Fibroblast of villous mesenchyme (primary cell): Measurements from ENCODE around the gene MRPL41. TPM values are rescaled to one million over a fixed set of nuclear protein-coding genes. Genes with fewer than 3 reads are reported as not detected.
A peak's percentile ranks its signal among the peaks of the same experiment; 100 is the strongest.
"Not testable (repeated sequence)": the region's sequence is repeated elsewhere in the genome, so short reads cannot be mapped to it uniquely, and the experiment has no call there.

Experiments
- DNase-seq: peaks from one replicate; pipeline ENCODE4 v3.0.0-alpha.2; 2010; ENCODE audit warnings: low read depth
- H3K4me3 ChIP-seq: 2 replicates; pipeline ENCODE4 v1.5.1; 2011; ENCODE audit warnings: low read depth, mild to moderate bottlenecking, low read length
- CTCF ChIP-seq: IDR thresholded peaks from 2 replicates; pipeline ENCODE4 v1.5.1; 2012; ENCODE audit warnings: low read depth, mild to moderate bottlenecking, low read length; ENCODE audit not compliant: insufficient read depth
- total RNA-seq: library from RNA; depleted of rRNA; stranded (reverse); fragments of >200 nt; gene quantifications from 2 replicates; pipeline ENCODE4 v1.2.3, GENCODE V29; 2012

MRPL41 gene
- total RNA-seq, 1 donor: 41.5 TPM

- DNase-seq: peak; percentile 86
- peak within 1 kb of the TSS; percentile 79 for H3K4me3 ChIP-seq
- TF ChIP-seq CTCF: no peak
These were observed 39.0 kb downstream of the MRPL41 start, which contains the start of gene ZMYND19 for GRCh38 chr9:137590469-137591383. Gene ZMYND19 (minus strand): TSS chr9:137590512. CDS start chr9:137590263, 249 bp downstream.

- no peak for TF ChIP-seq CTCF
- no peak for DNase-seq
- H3K4me3 ChIP-seq: no peak overlapping the region
These were observed 41.1 kb downstream of the MRPL41 start for GRCh38 chr9:137592767-137593166.

GRCh38 chr9:137593176-137593575, 41.5 kb downstream of the MRPL41 start:
- H3K4me3 ChIP-seq: no peak overlapping the region
- TF ChIP-seq CTCF: no peak
- no peak for DNase-seq

- not testable (repeated sequence) for DNase-seq, H3K4me3 ChIP-seq
These were observed 44.9 kb downstream of the MRPL41 start for GRCh38 chr9:137596577-137596976.

GRCh38 chr9:137598943-137599342, 47.3 kb downstream of the MRPL41 start:
- DNase-seq: no peak

More at GRCh38 chr9:137598943-137599342, 47.3 kb downstream of the MRPL41 start:
- TF ChIP-seq CTCF: no peak
- H3K4me3 ChIP-seq: no peak overlapping the region

Other genes with a start within 250 kb of the MRPL41 start
- gene NRARP, start 249.6 kb upstream of the MRPL41 start, total RNA-seq: under 0.01 and 0.32 TPM in 2 replicates
- gene EXD3, start 128.7 kb upstream of the MRPL41 start, total RNA-seq: 7.3 and 8.1 TPM in 2 replicates
- gene NOXA1, start 128.5 kb upstream of the MRPL41 start, total RNA-seq: 0.32 TPM in 1 of 2 replicates, not detected in the other
- gene ENTPD8, start 110.5 kb upstream of the MRPL41 start, total RNA-seq: under 0.01 TPM in 1 of 2 replicates, not detected in the other
- 22.0 and 22.9 TPM in 2 replicates for gene NSMF, start 92.5 kb upstream of the MRPL41 start, total RNA-seq
- 0.64 and 1.3 TPM in 2 replicates for gene PNPLA7, start 1.5 kb upstream of the MRPL41 start, total RNA-seq
- gene DPH7, start 27.0 kb downstream of the MRPL41 start, total RNA-seq: 22.0 and 22.5 TPM in 2 replicates
- gene ZMYND19, start 38.6 kb downstream of the MRPL41 start, total RNA-seq: 18.0 and 18.6 TPM in 2 replicates
- 12.5 and 15.1 TPM in 2 replicates for gene ARRDC1, start 53.8 kb downstream of the MRPL41 start, total RNA-seq
- 41.9 and 43.6 TPM in 2 replicates for gene EHMT1, start 67.1 kb downstream of the MRPL41 start, total RNA-seq